Right atrium auricular region (tissue), 2 donors: ENCODE data around the gene RPTOR. TPM values are rescaled to one million over a fixed set of nuclear protein-coding genes. Genes with fewer than 3 reads are reported as not detected.

Experiments used
- DNase-seq: peaks from one replicate; pipeline ENCODE4 v3.0.0-alpha.2; 2019; ENCODE audit warnings: low spot score
- H3K27ac ChIP-seq, 2 donors: fragments of 200-600 bp; sonication (generic); 1 replicate in 1 of 2; 2 replicates in 1 of 2; pipeline ENCODE4 v1.5.1; 2016 to 2019
- H3K27me3 ChIP-seq, 2 donors: fragments of 200-600 bp; sonication (generic); one replicate each; pipeline versions ENCODE4 v1.5.1 to v1.6.0; 2017 to 2019
- H3K36me3 ChIP-seq: fragments of 200-600 bp; sonication (generic); one replicate; pipeline ENCODE4 v1.5.1; 2016
- H3K4me1 ChIP-seq, 2 donors: fragments of 200-600 bp; sonication (generic); one replicate each; pipeline versions ENCODE4 v1.5.1 to v1.6.0; 2017 to 2019
- H3K4me3 ChIP-seq, 2 donors: fragments of 200-600 bp; sonication (generic); 1 replicate in 1 of 2; 2 replicates in 1 of 2; pipeline ENCODE4 v1.5.1; 2017 to 2019; ENCODE audit warnings: mild to moderate bottlenecking in 1 of 2, moderate library complexity in 1 of 2
- H3K9me3 ChIP-seq, 2 donors: fragments of 200-600 bp; sonication (generic); one replicate each; pipeline ENCODE4 v1.5.1; 2019
- CTCF ChIP-seq, 2 donors: fragments of 200-600 bp; sonication (generic); IDR thresholded peaks; one replicate each; pipeline ENCODE4 v1.5.1; 2019; ENCODE audit warnings: antibody characterized with exemption in 2 of 2
- total RNA-seq, 2 donors: library from RNA; depleted of rRNA; stranded (reverse); fragments of >200 nt; gene quantifications; one replicate each; pipeline ENCODE4 v1.1.0, GENCODE V29; 2016

Gene RPTOR
- total RNA-seq, 2 donors from 2014 or later: 19.9 to 22.6 TPM

- TF ChIP-seq CTCF (IDR thresholded peaks at IDR 0.05): no peak
- Histone ChIP-seq H3K27me3 (no peaks in the 10 kb centered on the region), H3K4me1 (peaks cover 0 to 16% of the 10 kb centered on the region in 2 donors), H3K27ac (no peak overlapping the region), H3K36me3 (peaks cover 29% of the 10 kb centered on the region), H3K4me3 (no peak overlapping the region), H3K9me3 (no peaks in the 10 kb centered on the region)
- DNase-seq: no peak
These were observed 344.9 kb downstream of the RPTOR start for GRCh38 chr17:80889231-80890195.

GRCh38 chr17:80890196-80890920, 345.7 kb downstream of the RPTOR start:
- DNase-seq: no peak
- Histone ChIP-seq H3K9me3 (no peaks in the 10 kb centered on the region), H3K36me3 (peaks cover 21% of the 10 kb centered on the region), H3K27ac (no peak overlapping the region), H3K4me3 (no peak overlapping the region), H3K4me1 (peaks cover 0 to 16% of the 10 kb centered on the region in 2 donors), H3K27me3 (no peaks in the 10 kb centered on the region)
- TF ChIP-seq CTCF (IDR thresholded peaks at IDR 0.05): no peak

GRCh38 chr17:80890921-80891396, 346.3 kb downstream of the RPTOR start:
- H3K27ac ChIP-seq: peak overlapping the region in 1 of 2 donors; percentile 64
- H3K4me1 ChIP-seq: peaks cover 0 to 16% of the 10 kb centered on the region in 2 donors
- no peak overlapping the region for H3K4me3 ChIP-seq
- DNase-seq: no peak
- H3K27me3 ChIP-seq: no peaks in the 10 kb centered on the region
- H3K9me3 ChIP-seq: no peaks in the 10 kb centered on the region
- H3K36me3 ChIP-seq: peaks cover 19% of the 10 kb centered on the region
- no peak for TF ChIP-seq CTCF (IDR thresholded peaks at IDR 0.05)

- Histone ChIP-seq H3K4me3 (no peak overlapping the region), H3K27me3 (no peaks in the 10 kb centered on the region), H3K9me3 (no peaks in the 10 kb centered on the region), H3K36me3 (peaks cover 13% of the 10 kb centered on the region), H3K27ac (peak overlapping the region in 1 of 2 donors; percentile 64), H3K4me1 (peaks cover 0 to 16% of the 10 kb centered on the region in 2 donors)
- no peak for DNase-seq
- TF ChIP-seq CTCF (IDR thresholded peaks at IDR 0.05): no peak
These were observed 346.9 kb downstream of the RPTOR start for GRCh38 chr17:80891397-80892018.

- TF ChIP-seq CTCF (IDR thresholded peaks at IDR 0.05): no peak
- Histone ChIP-seq H3K4me3 (no peak overlapping the region), H3K36me3 (peaks cover 10% of the 10 kb centered on the region), H3K4me1 (peaks cover 0 to 16% of the 10 kb centered on the region in 2 donors), H3K27ac (peak overlapping the region in 1 of 2 donors; percentile 64), H3K9me3 (no peaks in the 10 kb centered on the region), H3K27me3 (no peaks in the 10 kb centered on the region)
- no peak for DNase-seq
These were observed 347.6 kb downstream of the RPTOR start for GRCh38 chr17:80892019-80892855.
